HEK293 (cell line): ENCODE data around the gene ABCB9.
A peak's percentile ranks its signal among the peaks of the same experiment; 100 is the strongest.

Experiments
- CTCF ChIA-PET: fragments of 350-600 bp; formaldehyde crosslinking; extraction: SDS; loops from one replicate; lab custom pipeline; 2021; ENCODE audit warnings: antibody characterized with exemption; lab: Yijun Ruan, JAX
- POLR2A ChIA-PET: fragments of 300-600 bp; formaldehyde crosslinking; extraction: SDS; loops from one replicate; lab custom pipeline; 2020; ENCODE audit warnings: antibody characterized with exemption, inconsistent platforms; lab: Yijun Ruan, JAX
- H3K27ac ChIP-seq: fragments of 200-500 bp; sonication (Bioruptor generic); 2 replicates; pipeline ENCODE4 v1.5.1; 2014; ENCODE audit warnings: low read depth, low read length, control low read depth, inconsistent platforms; ENCODE audit errors: extremely low read depth
- H3K36me3 ChIP-seq, 2 experiments: fragments of 200-500 bp in 1 of 2; sonication (Bioruptor generic) in 1 of 2; 1 replicate in 1 of 2; 2 replicates in 1 of 2; pipeline ENCODE4 v1.5.1; 2014 to 2017; ENCODE audit warnings: inconsistent platforms in 2 of 2, low read length in 2 of 2; ENCODE audit not compliant: control insufficient read depth in 2 of 2, insufficient read depth in 1 of 2
- H3K4me1 ChIP-seq: fragments of 200-500 bp; sonication (Bioruptor generic); 2 replicates; pipeline ENCODE4 v1.5.1; 2014; ENCODE audit warnings: mild to moderate bottlenecking, low read length, inconsistent platforms; ENCODE audit not compliant: control insufficient read depth, insufficient read depth
- H3K4me3 ChIP-seq: 2 replicates; pipeline ENCODE4 v1.5.1; 2011; ENCODE audit warnings: low read depth, mild to moderate bottlenecking, control low read depth, low read length, moderate library complexity
- H3K9me3 ChIP-seq: fragments of 200-500 bp; sonication (Bioruptor generic); 2 replicates; pipeline ENCODE4 v1.5.1; 2014; ENCODE audit warnings: low read depth, low read length, inconsistent platforms; ENCODE audit not compliant: control insufficient read depth, insufficient read depth
- BCL11B ChIP-seq: fragments of 450-650 bp; formaldehyde crosslinking; IDR thresholded peaks from 2 replicates; pipeline ENCODE4 v1.5.1; 2016; ENCODE audit warnings: low read depth, missing biosample characterization, missing genetic modification characterization
- CTCF ChIP-seq: fragments of 450-650 bp; formaldehyde crosslinking; IDR thresholded peaks from 2 replicates; pipeline ENCODE4 v1.5.1; 2016; ENCODE audit warnings: missing biosample characterization, missing genetic modification characterization
- EGR2 ChIP-seq: fragments of 450-650 bp; formaldehyde crosslinking; IDR thresholded peaks from 2 replicates; pipeline ENCODE4 v1.5.1; 2016; ENCODE audit warnings: low read depth, missing biosample characterization, missing genetic modification characterization
- HIC1 ChIP-seq: fragments of 450-650 bp; formaldehyde crosslinking; IDR thresholded peaks from 2 replicates; pipeline ENCODE4 v1.5.1; 2016; ENCODE audit warnings: missing biosample characterization, missing genetic modification characterization
- HOXD13 ChIP-seq: sonication (generic); formaldehyde crosslinking; IDR thresholded peaks from 2 replicates; pipeline ENCODE4 v1.8.0; 2022; ENCODE audit warnings: missing genetic modification reagents, borderline replicate concordance
- KLF10 ChIP-seq: fragments of 450-650 bp; IDR thresholded peaks from 2 replicates; pipeline ENCODE4 v1.5.1; 2018; ENCODE audit warnings: missing biosample characterization, mild to moderate bottlenecking, missing genetic modification characterization
- KLF8 ChIP-seq: fragments of 450-650 bp; formaldehyde crosslinking; IDR thresholded peaks from 2 replicates; pipeline ENCODE4 v1.5.1; 2016; ENCODE audit warnings: missing biosample characterization, missing genetic modification characterization
- YY1 ChIP-seq: fragments of 450-650 bp; formaldehyde crosslinking; IDR thresholded peaks from 2 replicates; pipeline ENCODE4 v1.5.1; 2018; ENCODE audit warnings: missing biosample characterization, missing genetic modification characterization
- YY2 ChIP-seq: fragments of 450-650 bp; formaldehyde crosslinking; IDR thresholded peaks from 2 replicates; pipeline ENCODE4 v1.5.1; 2016; ENCODE audit warnings: missing biosample characterization, missing genetic modification characterization
- ZBTB20 ChIP-seq: fragments of 450-650 bp; formaldehyde crosslinking; IDR thresholded peaks from 2 replicates; pipeline ENCODE4 v1.5.1; 2016; ENCODE audit warnings: missing biosample characterization, missing genetic modification characterization
- ZFP37 ChIP-seq: fragments of 450-650 bp; formaldehyde crosslinking; IDR thresholded peaks from 2 replicates; pipeline ENCODE4 v1.5.1; 2016; ENCODE audit warnings: missing biosample characterization, missing genetic modification characterization
- ZIC2 ChIP-seq: fragments of 450-650 bp; formaldehyde crosslinking; IDR thresholded peaks from 2 replicates; pipeline ENCODE4 v1.5.1; 2016; ENCODE audit warnings: missing biosample characterization, missing genetic modification characterization
- ZNF132 ChIP-seq: fragments of 450-650 bp; formaldehyde crosslinking; IDR thresholded peaks from 2 replicates; pipeline ENCODE4 v1.5.1; 2017; ENCODE audit warnings: missing biosample characterization, missing genetic modification characterization, borderline replicate concordance
- ZNF140 ChIP-seq: fragments of 450-650 bp; formaldehyde crosslinking; IDR thresholded peaks from 2 replicates; pipeline ENCODE4 v1.5.1; 2016; ENCODE audit warnings: missing biosample characterization, missing genetic modification characterization
- ZNF2 ChIP-seq: fragments of 450-650 bp; formaldehyde crosslinking; IDR thresholded peaks from 2 replicates; pipeline ENCODE4 v1.5.1; 2016; ENCODE audit warnings: missing biosample characterization, missing genetic modification characterization
- ZNF221 ChIP-seq: fragments of 450-650 bp; formaldehyde crosslinking; IDR thresholded peaks from 2 replicates; pipeline ENCODE4 v1.5.1; 2017; ENCODE audit warnings: missing biosample characterization, missing genetic modification characterization, borderline replicate concordance
- ZNF223 ChIP-seq: fragments of 450-650 bp; formaldehyde crosslinking; IDR thresholded peaks from 2 replicates; pipeline ENCODE4 v1.5.1; 2016; ENCODE audit warnings: missing biosample characterization, missing genetic modification characterization
- ZNF248 ChIP-seq: fragments of 450-650 bp; formaldehyde crosslinking; IDR thresholded peaks from 2 replicates; pipeline ENCODE4 v1.5.1; 2017; ENCODE audit warnings: missing biosample characterization, missing genetic modification characterization
- ZNF571 ChIP-seq: fragments of 450-650 bp; formaldehyde crosslinking; IDR thresholded peaks from 2 replicates; pipeline ENCODE4 v1.5.0; 2017; ENCODE audit warnings: missing biosample characterization, missing genetic modification characterization
- ZNF76 ChIP-seq: fragments of 450-650 bp; formaldehyde crosslinking; IDR thresholded peaks from 2 replicates; pipeline ENCODE4; 2016; ENCODE audit warnings: low read depth, missing biosample characterization, missing genetic modification characterization, borderline replicate concordance
- ZSCAN23 ChIP-seq: fragments of 450-650 bp; formaldehyde crosslinking; IDR thresholded peaks from 2 replicates; pipeline ENCODE4 v1.5.1; 2016; ENCODE audit warnings: missing biosample characterization, missing genetic modification characterization
- TF ChIP-seq, protein P1 (sequence below): fragments of 450-650 bp; formaldehyde crosslinking; IDR thresholded peaks from 2 replicates; pipeline ENCODE4 v1.5.1; 2017; ENCODE audit warnings: missing biosample characterization, missing genetic modification characterization
- TF ChIP-seq, protein P2 (sequence below): fragments of 450-650 bp; formaldehyde crosslinking; IDR thresholded peaks from 2 replicates; pipeline ENCODE4 v1.5.1; 2016; ENCODE audit warnings: missing biosample characterization, missing genetic modification characterization
- TF ChIP-seq, protein P3 (sequence below): fragments of 450-650 bp; formaldehyde crosslinking; IDR thresholded peaks from 2 replicates; pipeline ENCODE4 v1.5.1; 2016; ENCODE audit warnings: missing biosample characterization, missing genetic modification characterization
- TF ChIP-seq, protein P4 (sequence below): fragments of 450-650 bp; IDR thresholded peaks from 2 replicates; pipeline ENCODE4 v1.5.1; 2018; ENCODE audit warnings: missing biosample characterization, mild to moderate bottlenecking, missing genetic modification characterization

Gene ABCB9

DNA sequence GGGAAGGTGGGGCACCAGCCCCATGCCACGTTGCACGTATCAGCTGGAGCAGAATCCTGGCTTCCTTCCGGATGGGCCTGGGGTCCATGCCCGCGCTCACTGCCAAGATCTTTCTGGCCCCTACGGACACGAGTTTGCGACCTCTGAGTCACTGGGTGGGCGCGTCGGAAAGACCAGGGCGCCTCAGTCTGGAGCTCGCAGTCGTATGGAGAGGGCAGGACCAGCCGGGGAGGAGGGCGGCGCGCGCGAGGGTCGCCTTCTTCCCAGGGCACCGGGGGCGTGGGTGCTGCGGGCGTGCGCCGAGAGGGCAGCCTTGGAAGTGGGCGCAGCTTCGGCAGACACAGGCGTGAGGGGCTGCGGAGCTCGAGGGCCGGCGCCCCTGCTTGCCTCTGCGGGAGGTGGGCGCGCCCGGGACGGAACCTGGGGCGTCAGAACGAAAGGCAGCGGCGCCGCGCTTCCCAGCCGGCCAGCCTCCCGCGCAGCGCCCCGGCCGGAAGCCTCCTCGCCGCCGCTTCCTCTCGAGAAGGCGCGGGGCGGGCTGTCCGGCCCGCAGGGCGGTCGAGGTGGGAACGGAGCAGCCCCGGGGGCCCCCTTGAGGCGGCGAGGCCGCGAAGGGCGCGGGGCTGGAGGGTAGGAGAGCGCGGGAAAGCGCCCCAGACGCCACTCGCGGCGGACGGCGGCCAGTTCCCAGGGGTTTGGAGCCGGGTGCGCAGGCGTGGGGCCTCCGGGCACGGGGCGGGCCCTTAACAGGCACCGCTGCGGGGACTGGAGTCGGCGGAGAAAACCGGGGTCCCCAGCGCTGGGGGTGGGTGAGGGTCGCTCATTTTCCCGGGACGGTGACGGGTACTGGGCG, 14.1 kb upstream of the ABCB9 start, which contains the start of gene ARL6IP4:
Gene ARL6IP4 (plus strand): TSS at position 499 of the 853 bp plus-strand sequence. CDS start 459 bp downstream, outside the sequence.
- POLR2A ChIA-PET: interaction anchor here (0.5 to 1.4 kb wide), 4 partner anchors 11 to 252 kb away, joined by 3 to 10 read pairs (median 6); partner anchors contain the start of genes ABCB9 and MPHOSPH9
- Histone ChIP-seq H3K9me3 (no peaks in the 10 kb centered on the region), H3K36me3 (peaks cover 0 to 53% of the 10 kb centered on the region in 2 experiments; a peak in 2 of 3 replicates), H3K4me1 (peaks cover 15% of the 10 kb centered on the region), H3K4me3 (peak within 1 kb of the TSS; percentile 53), H3K27ac (peak within 1 kb of the TSS; percentile 87)
- CTCF ChIA-PET: no interaction called here
- peak; percentile 55 for TF ChIP-seq ZBTB20
- TF ChIP-seq ZNF140: no peak
- no peak for TF ChIP-seq ZNF248 (tag by site-specific recombination)
- TF ChIP-seq BCL11B (tag by site-specific recombination): no peak
- peak; percentile 39 for TF ChIP-seq ZNF76 (tag by site-specific recombination)
- TF ChIP-seq ZSCAN23 (tag by site-specific recombination): no peak
- 0 out of 2 replicates have a peak, but pooled peaks have one; percentile 11 for TF ChIP-seq ZNF223 (tag by site-specific recombination)
- peak; percentile 80 for TF ChIP-seq ZIC2 (tag by site-specific recombination)
- peak; percentile 34; the same call in 1 of the 2 replicates for TF ChIP-seq YY1 (tag by site-specific recombination)
- TF ChIP-seq HIC1: peak; percentile 86
- peak; percentile 90 for TF ChIP-seq EGR2
- TF ChIP-seq KLF8: peak; percentile 95
- peak; percentile 23; the same call in 1 of the 2 replicates for TF ChIP-seq YY2 (tag by site-specific recombination)
- peak; percentile 55; the same call in 1 of the 2 replicates for TF ChIP-seq ZNF2 (tag by site-specific recombination)
- TF ChIP-seq ZNF221 (tag by site-specific recombination): no peak
- TF ChIP-seq, protein P1, sequence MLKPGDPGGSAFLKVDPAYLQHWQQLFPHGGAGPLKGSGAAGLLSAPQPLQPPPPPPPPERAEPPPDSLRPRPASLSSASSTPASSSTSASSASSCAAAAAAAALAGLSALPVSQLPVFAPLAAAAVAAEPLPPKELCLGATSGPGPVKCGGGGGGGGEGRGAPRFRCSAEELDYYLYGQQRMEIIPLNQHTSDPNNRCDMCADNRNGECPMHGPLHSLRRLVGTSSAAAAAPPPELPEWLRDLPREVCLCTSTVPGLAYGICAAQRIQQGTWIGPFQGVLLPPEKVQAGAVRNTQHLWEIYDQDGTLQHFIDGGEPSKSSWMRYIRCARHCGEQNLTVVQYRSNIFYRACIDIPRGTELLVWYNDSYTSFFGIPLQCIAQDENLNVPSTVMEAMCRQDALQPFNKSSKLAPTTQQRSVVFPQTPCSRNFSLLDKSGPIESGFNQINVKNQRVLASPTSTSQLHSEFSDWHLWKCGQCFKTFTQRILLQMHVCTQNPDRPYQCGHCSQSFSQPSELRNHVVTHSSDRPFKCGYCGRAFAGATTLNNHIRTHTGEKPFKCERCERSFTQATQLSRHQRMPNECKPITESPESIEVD: no peak
- TF ChIP-seq, protein P2, sequence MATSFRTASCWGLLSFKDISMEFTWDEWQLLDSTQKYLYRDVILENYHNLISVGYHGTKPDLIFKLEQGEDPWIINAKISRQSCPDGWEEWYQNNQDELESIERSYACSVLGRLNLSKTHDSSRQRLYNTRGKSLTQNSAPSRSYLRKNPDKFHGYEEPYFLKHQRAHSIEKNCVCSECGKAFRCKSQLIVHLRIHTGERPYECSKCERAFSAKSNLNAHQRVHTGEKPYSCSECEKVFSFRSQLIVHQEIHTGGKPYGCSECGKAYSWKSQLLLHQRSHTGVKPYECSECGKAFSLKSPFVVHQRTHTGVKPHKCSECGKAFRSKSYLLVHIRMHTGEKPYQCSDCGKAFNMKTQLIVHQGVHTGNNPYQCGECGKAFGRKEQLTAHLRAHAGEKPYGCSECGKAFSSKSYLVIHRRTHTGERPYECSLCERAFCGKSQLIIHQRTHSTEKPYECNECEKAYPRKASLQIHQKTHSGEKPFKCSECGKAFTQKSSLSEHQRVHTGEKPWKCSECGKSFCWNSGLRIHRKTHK (tag by site-specific recombination): no peak
- TF ChIP-seq KLF10 (tag by site-specific recombination): peak; percentile 81
- TF ChIP-seq, protein P3, sequence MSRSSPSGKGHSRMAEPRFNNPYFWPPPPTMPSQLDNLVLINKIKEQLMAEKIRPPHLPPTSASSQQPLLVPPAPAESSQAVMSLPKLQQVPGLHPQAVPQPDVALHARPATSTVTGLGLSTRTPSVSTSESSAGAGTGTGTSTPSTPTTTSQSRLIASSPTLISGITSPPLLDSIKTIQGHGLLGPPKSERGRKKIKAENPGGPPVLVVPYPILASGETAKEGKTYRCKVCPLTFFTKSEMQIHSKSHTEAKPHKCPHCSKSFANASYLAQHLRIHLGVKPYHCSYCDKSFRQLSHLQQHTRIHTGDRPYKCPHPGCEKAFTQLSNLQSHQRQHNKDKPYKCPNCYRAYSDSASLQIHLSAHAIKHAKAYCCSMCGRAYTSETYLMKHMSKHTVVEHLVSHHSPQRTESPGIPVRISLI (tag by site-specific recombination): no peak
- TF ChIP-seq CTCF (tag by site-specific recombination): peak; percentile 40
- TF ChIP-seq ZNF132 (tag by site-specific recombination): no peak
- TF ChIP-seq ZNF571 (tag by site-specific recombination): no peak
- TF ChIP-seq HOXD13 (CRISPR knock-in tag): no peak
- TF ChIP-seq, protein P4, sequence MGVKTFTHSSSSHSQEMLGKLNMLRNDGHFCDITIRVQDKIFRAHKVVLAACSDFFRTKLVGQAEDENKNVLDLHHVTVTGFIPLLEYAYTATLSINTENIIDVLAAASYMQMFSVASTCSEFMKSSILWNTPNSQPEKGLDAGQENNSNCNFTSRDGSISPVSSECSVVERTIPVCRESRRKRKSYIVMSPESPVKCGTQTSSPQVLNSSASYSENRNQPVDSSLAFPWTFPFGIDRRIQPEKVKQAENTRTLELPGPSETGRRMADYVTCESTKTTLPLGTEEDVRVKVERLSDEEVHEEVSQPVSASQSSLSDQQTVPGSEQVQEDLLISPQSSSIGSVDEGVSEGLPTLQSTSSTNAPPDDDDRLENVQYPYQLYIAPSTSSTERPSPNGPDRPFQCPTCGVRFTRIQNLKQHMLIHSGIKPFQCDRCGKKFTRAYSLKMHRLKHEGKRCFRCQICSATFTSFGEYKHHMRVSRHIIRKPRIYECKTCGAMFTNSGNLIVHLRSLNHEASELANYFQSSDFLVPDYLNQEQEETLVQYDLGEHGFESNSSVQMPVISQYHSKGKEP (tag by site-specific recombination): peak; percentile 60; the same call in 1 of the 2 replicates
- TF ChIP-seq ZFP37 (tag by site-specific recombination): peak; percentile 51; the same call in 1 of the 2 replicates
